ENCODE results near the gene EEFSEC. TPM values are rescaled to one million over a fixed set of nuclear protein-coding genes. Genes with fewer than 3 reads are reported as not detected.

EEFSEC gene
- total RNA-seq, 4 donors from 2014 or later = 25.1 to 43.5 (median 29.5) TPM

- peaks cover 0 to 74% of the 10 kb centered on the region in 2 donors for H3K27me3 ChIP-seq
- no peak overlapping the region for H3K27ac ChIP-seq
- DNase-seq (ENCODE audit: low spot score in 2 of 2) = no peak
- 86 to 95% methylated on average over 5 to 8 of the region's 8 CpGs for WGBS, 2 donors
- peaks cover 0 to 26% (median 9%) of the 10 kb centered on the region in 4 donors for H3K4me1 ChIP-seq
- H3K36me3 ChIP-seq = no peaks in the 10 kb centered on the region
- H3K4me3 ChIP-seq = no peak overlapping the region
- TF ChIP-seq CTCF (IDR thresholded peaks at IDR 0.05) (no peak), EP300 (IDR thresholded peaks at IDR 0.05) (no peak), POLR2A (IDR thresholded peaks at IDR 0.05) (no peak)
- no peaks in the 10 kb centered on the region for H3K9me3 ChIP-seq
These were observed 276.5 kb downstream of the EEFSEC start for GRCh38 chr3:128429751-128430150.

GRCh38 chr3:128430301-128430700, 277.0 kb downstream of the EEFSEC start:
- Histone ChIP-seq H3K4me3 (no peak overlapping the region), H3K9me3 (no peaks in the 10 kb centered on the region), H3K36me3 (no peaks in the 10 kb centered on the region), H3K27ac (no peak overlapping the region), H3K27me3 (peaks cover 0 to 78% of the 10 kb centered on the region in 2 donors), H3K4me1 (peaks cover 0 to 26% (median 9%) of the 10 kb centered on the region in 4 donors)
- TF ChIP-seq EP300 (IDR thresholded peaks at IDR 0.05) (no peak), CTCF (IDR thresholded peaks at IDR 0.05) (no peak), POLR2A (IDR thresholded peaks at IDR 0.05) (no peak)
- 69 to 70% methylated on average over 8 of the region's 10 CpGs for WGBS, 2 donors
- no peak for DNase-seq (ENCODE audit: low spot score in 2 of 2)

- H3K4me1 ChIP-seq = peaks cover 0 to 26% (median 9%) of the 10 kb centered on the region in 4 donors
- TF ChIP-seq CTCF (IDR thresholded peaks at IDR 0.05) (no peak), EP300 (IDR thresholded peaks at IDR 0.05) (no peak), POLR2A (IDR thresholded peaks at IDR 0.05) (no peak)
- no peaks in the 10 kb centered on the region for H3K9me3 ChIP-seq
- H3K27ac ChIP-seq = no peak overlapping the region
- WGBS, 2 donors = 63 to 67% methylated on average over 8 of the region's 8 CpGs
- no peak overlapping the region for H3K4me3 ChIP-seq
- peaks cover 0 to 82% of the 10 kb centered on the region in 2 donors for H3K27me3 ChIP-seq
- H3K36me3 ChIP-seq = no peaks in the 10 kb centered on the region
- DNase-seq (ENCODE audit: low spot score in 2 of 2) = no peak
These were observed 277.4 kb downstream of the EEFSEC start for GRCh38 chr3:128430731-128431130.

- no peak overlapping the region for H3K27ac ChIP-seq
- no peaks in the 10 kb centered on the region for H3K36me3 ChIP-seq
- no peak overlapping the region for H3K4me3 ChIP-seq
- TF ChIP-seq POLR2A (IDR thresholded peaks at IDR 0.05) = no peak
- no peak for TF ChIP-seq EP300 (IDR thresholded peaks at IDR 0.05)
- TF ChIP-seq CTCF (IDR thresholded peaks at IDR 0.05) = no peak
- H3K27me3 ChIP-seq = peaks cover 0 to 79% of the 10 kb centered on the region in 2 donors
- WGBS, 2 donors = 65% methylated on average over 13 of the region's 13 CpGs
- H3K4me1 ChIP-seq = peaks cover 0 to 17% (median 6%) of the 10 kb centered on the region in 4 donors
- no peaks in the 10 kb centered on the region for H3K9me3 ChIP-seq
- DNase-seq (ENCODE audit: low spot score in 2 of 2) = no peak
These were observed 278.6 kb downstream of the EEFSEC start for GRCh38 chr3:128431803-128432300.

- no peaks in the 10 kb centered on the region for H3K9me3 ChIP-seq
- TF ChIP-seq POLR2A (IDR thresholded peaks at IDR 0.05) (no peak), EP300 (IDR thresholded peaks at IDR 0.05) (no peak), CTCF (IDR thresholded peaks at IDR 0.05) (no peak)
- 5 to 17% methylated on average over 26 to 38 of the region's 43 CpGs for WGBS, 2 donors
- DNase-seq (ENCODE audit: low spot score in 2 of 2) = no peak
- peaks cover 0 to 73% of the 10 kb centered on the region in 2 donors for H3K27me3 ChIP-seq
- no peak overlapping the region for H3K27ac ChIP-seq
- no peaks in the 10 kb centered on the region for H3K36me3 ChIP-seq
- peaks cover 0 to 17% (median 6%) of the 10 kb centered on the region in 4 donors for H3K4me1 ChIP-seq
- H3K4me3 ChIP-seq = peak overlapping the region in 2 of 4 donors; percentile 23 to 40
These were observed 279.2 kb downstream of the EEFSEC start for GRCh38 chr3:128432301-128432970.
